GM18499 (cell line): Measurements from ENCODE around the gene IGSF9.

Experiments used
- ATAC-seq: cut with Tn5 transposase; IDR thresholded peaks from one replicate; pipeline ENCODE4 v1.9.1; 2021; ENCODE audit warnings: moderate number of reproducible peaks; ENCODE audit not compliant: insufficient read depth, unreplicated experiment

The IGSF9 gene

GRCh38 chr1:159923203-159924024 lies 22.0 kb downstream of the IGSF9 start:
- peak; percentile 24 for ATAC-seq

GRCh38 chr1:159922511-159923202 lies 22.8 kb downstream of the IGSF9 start:
- ATAC-seq = no peak

DNA sequence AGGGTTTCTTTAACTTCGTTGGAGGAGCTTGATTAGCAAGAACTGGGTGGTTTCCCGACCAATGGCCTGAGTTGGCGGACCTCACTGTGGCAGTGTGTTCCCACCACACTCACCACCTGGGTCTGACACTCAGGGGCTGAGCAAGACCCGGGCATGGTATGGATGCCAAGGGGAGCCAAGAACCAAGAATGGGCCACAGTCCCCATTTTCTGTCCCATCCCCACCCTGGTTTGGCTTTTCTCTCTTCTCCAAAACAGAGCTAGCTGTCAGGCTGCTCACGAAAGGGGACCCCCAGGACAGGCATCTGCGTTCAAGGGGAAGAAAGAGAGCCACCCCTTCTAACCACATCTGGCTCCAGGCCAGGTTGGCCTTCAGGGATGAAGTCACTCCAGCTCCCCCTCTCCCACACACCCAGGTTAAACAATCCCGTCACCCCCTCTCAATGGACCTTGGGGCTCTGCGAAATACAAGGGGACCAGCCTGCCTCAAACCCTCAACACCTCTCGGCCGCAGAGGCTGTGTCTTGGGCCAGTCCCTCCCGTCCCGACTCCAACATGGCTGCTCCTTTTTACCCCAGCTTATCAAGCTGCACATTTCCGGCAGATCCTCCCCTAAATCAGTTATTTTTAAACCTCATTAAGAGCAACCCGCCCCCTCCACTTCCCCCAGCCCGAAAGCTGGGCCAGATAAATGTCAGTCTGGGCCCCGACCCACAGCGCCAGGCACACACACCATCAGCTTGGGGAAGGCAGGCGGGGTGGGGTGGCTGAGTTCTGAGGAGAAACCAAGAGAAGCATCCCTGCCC lies 23.5 kb downstream of the IGSF9 start:
- no peak for ATAC-seq

DNA sequence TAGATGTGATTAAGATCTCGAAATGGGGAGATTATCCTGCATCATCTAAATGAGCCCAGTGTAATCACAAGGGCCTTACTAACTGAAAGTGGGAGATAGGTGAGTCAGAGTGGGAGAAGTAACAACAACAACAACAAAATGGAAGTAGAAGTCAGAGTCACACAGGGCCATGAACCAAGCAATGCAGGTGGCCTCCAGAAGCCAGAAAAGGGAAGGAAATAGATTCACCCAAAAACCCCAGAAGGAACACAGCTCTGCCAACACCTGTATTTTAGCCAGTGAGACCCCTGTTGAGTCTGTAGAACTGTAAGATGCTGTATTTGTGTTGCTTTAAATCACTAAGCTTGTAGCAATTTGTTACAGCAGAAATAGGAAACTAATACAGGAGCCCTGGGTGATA lies 24.2 kb downstream of the IGSF9 start:
- ATAC-seq = no peak

DNA sequence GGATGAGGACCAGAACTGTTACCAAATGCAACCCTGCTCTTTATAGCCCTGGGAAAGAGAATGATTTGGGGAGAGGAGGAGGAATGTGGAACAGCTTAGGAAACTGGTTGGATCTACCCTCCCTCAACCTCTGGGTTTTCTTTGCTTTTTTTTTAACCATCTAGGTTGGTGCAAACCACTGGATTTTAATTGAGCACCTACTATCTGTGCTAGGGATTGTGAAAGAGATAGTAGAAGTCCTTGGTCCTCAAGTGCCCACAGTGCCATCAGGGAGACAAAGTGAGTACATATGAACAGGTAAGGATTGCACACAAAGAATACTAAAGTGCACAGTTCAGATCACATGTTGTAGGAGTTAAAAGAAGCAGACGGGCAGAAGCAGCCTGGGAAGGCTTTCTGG lies 24.8 kb downstream of the IGSF9 start:
- ATAC-seq = no peak

DNA sequence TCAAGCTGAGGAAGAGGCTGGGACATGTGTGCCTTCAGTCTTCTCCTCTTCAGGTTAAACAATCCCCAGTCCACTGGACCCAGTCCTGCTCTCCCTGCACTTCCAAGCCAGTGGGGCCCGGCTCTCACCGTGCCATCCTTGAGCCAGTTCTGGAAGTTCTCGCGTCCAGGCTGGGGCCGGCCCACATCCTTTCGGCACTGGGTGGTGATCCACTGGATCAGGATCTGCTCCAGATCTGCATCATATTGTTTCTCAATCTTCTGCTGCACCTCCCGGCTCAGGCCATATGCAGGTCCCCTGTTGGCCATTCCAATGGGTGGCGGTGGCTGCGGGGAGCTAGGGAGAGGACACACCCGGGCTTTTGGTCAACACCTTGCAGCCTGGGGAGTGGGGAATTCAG lies 25.2 kb downstream of the IGSF9 start:
- no peak for ATAC-seq

DNA sequence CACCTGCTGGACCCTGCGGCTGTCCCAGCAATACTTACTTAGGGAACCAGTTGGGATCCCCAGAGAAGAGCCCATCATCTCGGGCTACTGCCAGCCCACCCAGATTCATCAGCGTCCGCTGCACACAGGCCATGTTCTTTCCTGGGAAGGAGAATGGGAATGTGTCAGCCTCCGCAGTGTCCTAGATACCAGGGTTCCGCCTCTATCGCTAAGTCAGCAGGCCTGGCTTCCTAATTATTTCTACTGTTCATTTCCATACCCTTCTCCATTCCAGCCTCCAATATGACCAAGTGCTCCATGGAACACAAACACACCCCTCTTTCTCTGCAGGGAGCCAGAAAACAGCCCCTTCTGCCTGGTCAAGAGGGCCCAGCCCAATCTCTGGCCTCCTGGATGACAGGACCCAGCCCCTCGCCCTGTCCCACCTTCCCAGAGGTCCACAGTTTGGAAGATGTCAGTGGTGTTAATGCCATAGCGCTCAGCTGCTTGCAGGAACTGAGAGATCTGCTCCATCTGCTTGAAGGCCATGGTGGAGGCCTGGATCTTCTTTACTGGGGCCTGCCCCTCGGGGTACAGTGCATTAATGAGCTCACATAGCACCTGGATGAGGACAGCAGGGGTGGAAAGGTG lies 26.1 kb downstream of the IGSF9 start:
- ATAC-seq = no peak

GRCh38 chr1:159918352-159919200 lies 26.8 kb downstream of the IGSF9 start:
- ATAC-seq = no peak

DNA sequence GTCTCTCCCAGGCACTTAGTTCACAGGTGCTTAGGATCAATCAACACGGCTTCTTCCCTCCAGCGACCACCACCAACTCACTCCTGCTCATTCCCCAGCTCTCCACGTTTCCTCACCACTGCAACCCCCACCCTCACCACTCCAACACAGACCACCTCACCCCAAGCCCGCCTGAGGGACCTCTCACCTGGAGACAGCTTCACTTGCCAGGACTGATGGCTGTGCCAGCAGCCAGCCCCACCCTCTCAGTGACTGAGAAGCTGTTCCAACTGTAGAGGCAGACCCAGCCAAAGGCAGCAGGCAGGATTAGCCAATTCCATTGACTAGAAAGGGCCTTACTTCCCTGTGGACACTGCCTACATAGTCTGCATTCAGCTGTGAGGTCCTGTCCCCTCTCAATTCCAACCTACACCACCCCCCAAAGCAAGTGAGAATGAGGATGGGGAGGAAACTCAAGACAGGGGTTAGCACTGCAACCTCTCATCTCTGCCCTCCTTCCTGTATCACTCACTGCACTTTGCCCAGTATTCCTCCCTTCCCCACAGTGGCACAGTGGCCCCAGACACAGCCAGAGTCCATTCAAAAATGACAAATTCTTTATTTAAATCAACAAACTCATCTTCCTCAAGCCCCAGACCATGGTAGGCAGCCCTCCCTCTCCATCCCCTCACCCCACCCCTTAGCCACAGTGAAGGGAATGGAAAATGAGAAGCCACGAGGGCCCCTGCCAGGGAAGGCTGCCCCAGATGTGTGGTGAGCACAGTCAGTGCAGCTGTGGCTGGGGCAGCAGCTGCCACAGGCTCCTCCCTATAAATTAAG lies 27.7 kb downstream of the IGSF9 start:
- no peak for ATAC-seq

DNA sequence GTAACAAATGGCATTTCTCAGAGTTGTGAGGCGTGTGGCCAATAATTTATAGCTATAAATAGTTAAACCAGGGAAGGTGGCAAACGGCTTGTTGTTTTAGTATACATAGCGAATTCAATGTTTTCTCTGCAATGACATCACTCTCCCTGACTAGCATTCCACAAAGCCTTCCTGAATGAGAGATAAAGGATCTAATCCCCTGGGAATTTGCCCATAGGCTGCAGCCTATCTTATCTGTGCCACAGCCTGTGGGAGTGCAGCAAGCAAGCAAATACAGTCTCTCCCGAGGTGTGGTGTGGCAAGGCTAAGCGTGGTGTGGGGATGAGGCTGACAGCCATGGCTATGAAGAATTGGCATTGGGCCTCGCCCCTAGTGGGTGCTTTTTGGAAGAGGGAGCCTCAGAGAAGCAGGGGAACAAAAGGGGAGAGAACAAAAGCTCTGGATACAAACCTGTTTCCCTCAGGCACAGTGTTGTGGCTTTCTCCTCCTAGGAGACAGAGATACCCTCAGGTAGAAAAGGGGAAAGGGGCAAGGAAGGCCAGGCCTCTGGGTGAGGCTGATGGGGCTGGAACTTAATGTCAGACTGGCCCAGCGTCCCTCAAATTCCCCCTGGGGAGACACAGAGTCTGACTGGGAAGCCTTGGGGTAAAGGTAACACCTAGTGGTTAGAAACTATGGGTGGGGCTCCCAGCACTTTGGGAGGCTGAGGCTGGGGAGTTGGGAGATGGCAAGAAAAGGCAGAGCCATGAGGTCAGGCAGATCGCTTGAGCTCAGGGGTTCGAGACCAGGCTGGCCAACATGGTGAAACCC lies 29.0 kb downstream of the IGSF9 start:
- no peak for ATAC-seq

DNA sequence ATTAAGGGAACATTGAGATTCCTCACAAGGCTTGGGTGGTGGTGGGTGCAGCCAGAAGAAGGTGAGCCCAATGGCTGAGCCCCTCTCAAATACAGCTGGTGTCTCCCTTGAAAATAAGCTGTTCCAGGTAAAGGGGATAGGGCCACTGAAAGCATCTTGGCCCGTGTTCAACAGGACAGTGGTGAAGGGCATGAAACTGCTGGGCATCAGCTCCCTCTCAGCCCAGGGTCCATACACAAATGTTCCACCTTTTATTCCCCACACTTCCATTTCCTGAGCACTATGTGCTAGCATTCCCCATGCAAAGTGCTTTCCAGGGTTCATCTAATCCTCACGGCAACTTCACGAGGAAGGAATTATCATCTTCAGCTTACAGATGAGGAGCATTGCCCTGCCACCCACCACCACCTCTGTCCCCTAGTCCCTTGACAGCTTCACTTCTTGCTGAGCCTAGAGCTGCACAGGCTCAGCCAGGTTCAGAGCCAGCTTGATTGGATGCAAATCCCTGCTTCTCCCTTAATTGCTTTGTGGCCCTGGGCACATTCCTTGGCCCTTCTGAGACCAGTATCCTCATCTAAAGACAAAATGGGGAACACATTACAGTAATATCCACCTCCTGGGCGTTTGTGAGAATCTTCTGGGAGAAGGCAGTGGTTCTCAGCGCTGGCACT lies 29.7 kb downstream of the IGSF9 start:
- no peak for ATAC-seq

DNA sequence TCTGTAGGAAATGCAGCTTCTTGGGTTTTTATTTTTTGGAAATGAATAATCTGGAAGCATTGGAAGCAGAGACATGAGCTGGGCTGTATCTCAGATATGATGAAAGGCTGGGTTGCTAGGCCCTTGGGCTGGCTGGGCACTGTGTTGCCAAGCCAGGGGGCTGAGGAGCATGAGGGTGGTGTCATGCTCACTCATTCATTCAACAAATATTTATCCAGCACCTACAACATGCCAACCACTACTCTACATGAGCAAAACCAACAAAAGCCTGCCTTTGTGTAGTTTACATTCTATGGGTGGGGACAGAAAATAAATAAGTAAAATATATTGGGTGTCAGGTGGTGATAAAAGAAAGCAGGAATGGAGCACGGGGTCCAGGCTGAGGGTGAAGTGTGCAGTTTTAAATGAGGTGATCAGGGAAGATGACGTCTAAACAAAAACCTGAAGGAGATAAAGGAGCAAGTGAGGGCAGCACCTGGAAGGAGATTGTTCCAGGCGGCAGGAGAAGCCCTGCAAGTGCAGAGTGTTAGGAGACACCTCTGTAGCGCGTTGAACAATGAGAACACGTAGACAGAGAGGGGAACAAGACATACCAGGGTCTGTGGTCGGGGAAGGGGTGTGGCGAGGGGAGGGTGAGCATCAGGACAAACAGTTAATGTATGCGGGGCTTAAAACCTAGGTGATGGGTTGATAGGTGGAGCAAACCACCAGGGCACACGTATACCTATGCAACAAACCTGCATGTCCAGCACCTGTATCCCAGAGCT lies 31.0 kb downstream of the IGSF9 start:
- ATAC-seq = no peak

GRCh38 chr1:159913451-159914192 lies 31.8 kb downstream of the IGSF9 start:
- no peak for ATAC-seq

DNA sequence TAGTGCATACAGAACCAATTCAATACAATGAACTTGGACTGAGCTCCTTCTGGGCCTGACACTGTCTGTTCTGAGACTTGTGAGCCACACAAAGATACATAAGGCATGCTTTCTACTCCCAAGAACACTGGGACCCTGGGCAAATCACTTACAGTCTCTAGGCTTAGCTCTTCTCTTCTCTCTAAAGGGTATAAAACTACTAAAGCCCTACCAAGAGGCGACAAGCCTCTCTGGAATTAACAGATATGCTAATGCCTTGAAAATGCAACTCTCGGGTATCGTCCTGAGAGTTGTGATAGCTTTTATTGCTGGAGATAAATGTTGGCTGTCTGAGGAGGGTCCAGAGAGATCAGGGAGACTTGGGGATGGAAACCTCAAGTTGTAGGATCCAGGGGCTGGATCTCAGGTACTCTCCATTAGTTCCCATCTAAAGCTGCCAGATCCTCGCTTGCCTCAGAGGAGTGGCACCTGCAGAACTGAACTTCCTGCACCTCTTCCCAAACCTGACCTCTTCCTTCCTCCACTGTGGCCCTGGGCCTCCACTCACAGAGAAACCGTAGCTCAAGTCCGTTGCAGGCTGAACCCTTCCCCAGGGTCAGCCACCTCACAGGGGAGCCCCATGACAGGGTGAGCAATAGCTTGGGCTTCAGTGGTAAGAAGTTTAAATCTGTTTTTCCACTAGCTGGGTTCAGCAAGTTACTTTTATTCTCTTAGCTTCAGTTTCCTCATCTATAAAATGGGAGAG lies 33.9 kb downstream of the IGSF9 start:
- no peak for ATAC-seq
